Measurements from ENCODE around the gene PPP1R13B.

Gene PPP1R13B

GRCh38 chr14:103881268-103882201 is 34.2 kb upstream of the PPP1R13B start:
- no peaks in the 10 kb centered on the region for H3K4me1 ChIP-seq (ENCODE audit: control insufficient read depth, insufficient read depth, low read length)
- H3K4me3 ChIP-seq (ENCODE audit: low read depth, low read length): no peak overlapping the region
- H3K9me3 ChIP-seq (ENCODE audit: control insufficient read depth, insufficient read depth, low read depth, low read length): no peaks in the 10 kb centered on the region
- CTCF ChIA-PET: interaction anchor here (0.7 to 2.7 kb wide), 2 partner anchors 19 to 737 kb away, joined by 3 to 17 read pairs; no protein-coding TSS in a partner anchor
- TF ChIP-seq ZNF768 (tag by site-specific recombination; IDR thresholded peaks at IDR 0.05): no peak
- no peak for TF ChIP-seq ZBTB20 (tag by site-specific recombination; IDR thresholded peaks at IDR 0.05)
- TF ChIP-seq ZNF274 (IDR thresholded peaks at IDR 0.05; ENCODE audit: low read length): no peak
- no peak for TF ChIP-seq ZNF274 (tag by site-specific recombination; IDR thresholded peaks at IDR 0.05; ENCODE audit: borderline replicate concordance)
- TF ChIP-seq KLF10 (tag by site-specific recombination; IDR thresholded peaks at IDR 0.05): no peak
- no peak for TF ChIP-seq ZNF580 (tag by site-specific recombination; IDR thresholded peaks at IDR 0.05)
- no peak for TF ChIP-seq ZBTB6 (tag by site-specific recombination; IDR thresholded peaks at IDR 0.05)
- TF ChIP-seq MEIS1 (CRISPR knock-in tag; IDR thresholded peaks at IDR 0.05; ENCODE audit: borderline replicate concordance): no peak
- TF ChIP-seq REST (tag by site-specific recombination; IDR thresholded peaks at IDR 0.05): no peak
- TF ChIP-seq ZIC2 (tag by site-specific recombination; IDR thresholded peaks at IDR 0.05): peak; percentile 19; the same call in 1 of the 2 replicates
- TF ChIP-seq GLIS1 (tag by site-specific recombination; IDR thresholded peaks at IDR 0.05): peak; percentile 59
- no peak for TF ChIP-seq KLF9 (tag by site-specific recombination; IDR thresholded peaks at IDR 0.05; ENCODE audit: low read depth)
- TF ChIP-seq ZSCAN30 (tag by site-specific recombination; IDR thresholded peaks at IDR 0.05): no peak
- no peak for TF ChIP-seq TRIM28 (IDR thresholded peaks at IDR 0.05; ENCODE audit: borderline replicate concordance, low read length)
- H3K27ac ChIP-seq (ENCODE audit: extremely low read depth, low read depth, low read length): no peak overlapping the region
- POLR2A ChIA-PET: interaction anchor here (1.1 kb wide), 1 partner anchor 166 kb away, joined by 3 read pairs; the partner anchor contains the start of genes XRCC3 and ZFYVE21
- H3K36me3 ChIP-seq (ENCODE audit: control insufficient read depth in 2 of 2, insufficient read depth in 1 of 2, low read length in 2 of 2): no peaks in the 10 kb centered on the region

GRCh38 chr14:103880348-103881267 is 33.2 kb upstream of the PPP1R13B start:
- Histone ChIP-seq H3K27ac (ENCODE audit: extremely low read depth, low read depth, low read length) (no peak overlapping the region), H3K9me3 (ENCODE audit: control insufficient read depth, insufficient read depth, low read depth, low read length) (no peaks in the 10 kb centered on the region), H3K4me1 (ENCODE audit: control insufficient read depth, insufficient read depth, low read length) (no peaks in the 10 kb centered on the region), H3K4me3 (ENCODE audit: low read depth, low read length) (no peak overlapping the region), H3K36me3 (ENCODE audit: control insufficient read depth in 2 of 2, insufficient read depth in 1 of 2, low read length in 2 of 2) (no peaks in the 10 kb centered on the region)
- POLR2A ChIA-PET: no interaction called here
- TF ChIP-seq HOXC10 (CRISPR knock-in tag; IDR thresholded peaks at IDR 0.05): no peak
- TF ChIP-seq ZNF18 (tag by site-specific recombination; IDR thresholded peaks at IDR 0.05): no peak
- TF ChIP-seq ZFP37 (tag by site-specific recombination; IDR thresholded peaks at IDR 0.05): no peak
- CTCF ChIA-PET: interaction anchor here (1.3 to 2.7 kb wide), 2 partner anchors 9 to 20 kb away, joined by 3 to 17 read pairs; no protein-coding TSS in a partner anchor

All from HEK293 (cell line).